ENCODE results near the gene MYO9B. TPM values are rescaled to one million over a fixed set of nuclear protein-coding genes. Genes with fewer than 3 reads are reported as not detected.
A peak's percentile ranks its signal among the peaks of the same experiment; 100 is the strongest.

The MYO9B gene
- total and polyA plus RNA-seq, 2 experiments from 2014 or later: 29.9 to 32.4 TPM

DNA sequence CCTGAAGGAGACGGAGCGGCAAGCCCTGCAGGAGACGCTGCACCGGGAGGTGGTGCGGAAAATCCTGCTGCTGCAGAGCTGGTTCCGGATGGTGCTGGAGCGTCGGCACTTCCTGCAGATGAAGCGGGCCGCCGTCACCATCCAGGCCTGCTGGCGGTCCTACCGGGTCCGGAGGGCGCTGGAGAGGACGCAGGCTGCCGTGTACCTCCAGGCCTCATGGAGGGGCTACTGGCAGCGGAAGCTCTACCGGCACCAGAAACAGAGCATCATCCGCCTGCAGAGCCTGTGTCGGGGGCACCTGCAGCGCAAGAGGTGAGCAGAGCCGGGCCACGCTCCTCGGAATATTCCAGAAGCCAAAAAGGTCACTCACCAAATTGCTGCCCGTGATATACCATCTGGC lies 117.2 kb downstream of the MYO9B start:
- Histone ChIP-seq H3K9me2 (replicated peaks; ENCODE audit: insufficient read depth) (no peaks in the 10 kb centered on the region), H3K4me3 (no peak overlapping the region), H3K4me2 (no peak overlapping the region), H3K27ac (no peak overlapping the region), H3K27me3 (no peaks in the 10 kb centered on the region), H3K36me3 (replicated peaks; ENCODE audit: insufficient read depth, low read depth) (no peaks in the 10 kb centered on the region), H3K4me1 (ENCODE audit: insufficient read depth) (no peaks in the 10 kb centered on the region), H3K79me2 (no peaks in the 10 kb centered on the region), H2AFZ (no peak overlapping the region), H4K20me1 (ENCODE audit: insufficient read depth, poor library complexity, severe bottlenecking) (no peaks in the 10 kb centered on the region), H3K9me3 (ENCODE audit: low read depth) (no peaks in the 10 kb centered on the region)
- no peak for DNase-seq (ENCODE audit: low spot score)
- WGBS (ENCODE audit: low lambda C conversion rate, missing lambda C conversion rate): 99% methylated on average over 26 of the region's 26 CpGs
- no peak for TF ChIP-seq EZH2 (IDR thresholded peaks at IDR 0.05; ENCODE audit: borderline replicate concordance)
- TF ChIP-seq EZH2phosphoT487 (IDR thresholded peaks at IDR 0.05; ENCODE audit: low read depth, severe bottlenecking, unreplicated experiment): no peak
- TF ChIP-seq, protein P1, sequence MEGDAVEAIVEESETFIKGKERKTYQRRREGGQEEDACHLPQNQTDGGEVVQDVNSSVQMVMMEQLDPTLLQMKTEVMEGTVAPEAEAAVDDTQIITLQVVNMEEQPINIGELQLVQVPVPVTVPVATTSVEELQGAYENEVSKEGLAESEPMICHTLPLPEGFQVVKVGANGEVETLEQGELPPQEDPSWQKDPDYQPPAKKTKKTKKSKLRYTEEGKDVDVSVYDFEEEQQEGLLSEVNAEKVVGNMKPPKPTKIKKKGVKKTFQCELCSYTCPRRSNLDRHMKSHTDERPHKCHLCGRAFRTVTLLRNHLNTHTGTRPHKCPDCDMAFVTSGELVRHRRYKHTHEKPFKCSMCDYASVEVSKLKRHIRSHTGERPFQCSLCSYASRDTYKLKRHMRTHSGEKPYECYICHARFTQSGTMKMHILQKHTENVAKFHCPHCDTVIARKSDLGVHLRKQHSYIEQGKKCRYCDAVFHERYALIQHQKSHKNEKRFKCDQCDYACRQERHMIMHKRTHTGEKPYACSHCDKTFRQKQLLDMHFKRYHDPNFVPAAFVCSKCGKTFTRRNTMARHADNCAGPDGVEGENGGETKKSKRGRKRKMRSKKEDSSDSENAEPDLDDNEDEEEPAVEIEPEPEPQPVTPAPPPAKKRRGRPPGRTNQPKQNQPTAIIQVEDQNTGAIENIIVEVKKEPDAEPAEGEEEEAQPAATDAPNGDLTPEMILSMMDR (IDR thresholded peaks at IDR 0.05; ENCODE audit: poor library complexity): no peak

DNA sequence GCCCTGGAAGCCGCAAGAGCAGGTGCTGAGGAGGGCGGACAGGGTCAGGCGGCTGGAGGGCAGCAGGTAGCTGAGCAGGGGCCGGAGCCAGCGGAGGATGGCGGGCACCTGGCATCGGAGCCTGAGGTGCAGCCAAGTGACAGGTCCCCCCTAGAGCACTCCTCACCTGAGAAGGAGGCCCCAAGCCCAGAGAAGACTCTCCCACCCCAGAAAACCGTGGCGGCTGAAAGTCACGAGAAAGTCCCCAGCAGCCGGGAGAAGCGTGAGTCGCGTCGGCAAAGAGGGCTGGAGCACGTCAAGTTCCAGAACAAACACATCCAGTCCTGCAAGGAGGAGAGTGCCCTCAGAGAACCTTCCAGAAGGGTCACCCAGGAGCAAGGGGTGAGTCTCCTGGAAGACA lies 119.0 kb downstream of the MYO9B start:
- no peaks in the 10 kb centered on the region for H3K27me3 ChIP-seq
- no peak for DNase-seq (ENCODE audit: low spot score)
- no peaks in the 10 kb centered on the region for H3K36me3 ChIP-seq (replicated peaks; ENCODE audit: insufficient read depth, low read depth)
- H3K27ac ChIP-seq: no peak overlapping the region
- H3K4me3 ChIP-seq: no peak overlapping the region
- H3K4me1 ChIP-seq (ENCODE audit: insufficient read depth): no peaks in the 10 kb centered on the region
- H3K4me2 ChIP-seq: no peak overlapping the region
- no peaks in the 10 kb centered on the region for H4K20me1 ChIP-seq (ENCODE audit: insufficient read depth, poor library complexity, severe bottlenecking)
- no peaks in the 10 kb centered on the region for H3K9me2 ChIP-seq (replicated peaks; ENCODE audit: insufficient read depth)
- H3K79me2 ChIP-seq: no peaks in the 10 kb centered on the region
- 96% methylated on average over 13 of the region's 16 CpGs for WGBS (ENCODE audit: low lambda C conversion rate, missing lambda C conversion rate)
- no peak for TF ChIP-seq EZH2phosphoT487 (IDR thresholded peaks at IDR 0.05; ENCODE audit: low read depth, severe bottlenecking, unreplicated experiment)
- TF ChIP-seq EZH2 (IDR thresholded peaks at IDR 0.05; ENCODE audit: borderline replicate concordance): no peak
- TF ChIP-seq, protein P1 (IDR thresholded peaks at IDR 0.05; ENCODE audit: poor library complexity): no peak
- no peak overlapping the region for H2AFZ ChIP-seq
- no peaks in the 10 kb centered on the region for H3K9me3 ChIP-seq (ENCODE audit: low read depth)

DNA sequence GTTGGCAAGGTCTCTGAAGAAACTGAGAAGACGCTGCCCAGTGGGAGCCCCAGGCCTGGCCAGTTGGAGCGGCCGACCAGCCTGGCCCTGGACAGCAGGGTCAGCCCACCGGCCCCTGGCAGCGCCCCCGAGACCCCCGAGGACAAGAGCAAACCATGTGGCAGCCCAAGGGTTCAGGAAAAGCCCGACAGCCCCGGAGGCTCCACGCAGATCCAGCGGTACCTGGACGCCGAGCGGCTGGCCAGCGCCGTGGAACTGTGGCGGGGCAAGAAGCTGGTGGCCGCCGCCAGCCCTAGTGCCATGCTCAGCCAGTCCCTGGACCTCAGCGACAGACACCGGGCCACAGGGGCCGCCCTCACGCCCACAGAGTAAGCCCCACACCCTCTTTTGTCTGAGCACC lies 119.5 kb downstream of the MYO9B start:
- over 99% methylated on average over 22 of the region's 23 CpGs for WGBS (ENCODE audit: low lambda C conversion rate, missing lambda C conversion rate)
- H3K36me3 ChIP-seq (replicated peaks; ENCODE audit: insufficient read depth, low read depth): no peaks in the 10 kb centered on the region

GRCh38 chr19:17196610-17197009 lies 121.0 kb downstream of the MYO9B start:
- DNase-seq (ENCODE audit: low spot score): no peak
- Histone ChIP-seq H2AFZ (no peak overlapping the region), H3K27me3 (no peaks in the 10 kb centered on the region), H3K9me2 (replicated peaks; ENCODE audit: insufficient read depth) (no peaks in the 10 kb centered on the region), H3K9me3 (ENCODE audit: low read depth) (no peaks in the 10 kb centered on the region), H3K4me1 (ENCODE audit: insufficient read depth) (no peaks in the 10 kb centered on the region), H3K4me2 (no peak overlapping the region), H3K36me3 (replicated peaks; ENCODE audit: insufficient read depth, low read depth) (no peaks in the 10 kb centered on the region), H3K27ac (no peak overlapping the region), H3K4me3 (no peak overlapping the region), H4K20me1 (ENCODE audit: insufficient read depth, poor library complexity, severe bottlenecking) (no peaks in the 10 kb centered on the region), H3K79me2 (no peaks in the 10 kb centered on the region)
- TF ChIP-seq, protein P1 (IDR thresholded peaks at IDR 0.05; ENCODE audit: poor library complexity): no peak
- TF ChIP-seq EZH2phosphoT487 (IDR thresholded peaks at IDR 0.05; ENCODE audit: low read depth, severe bottlenecking, unreplicated experiment): no peak
- no peak for TF ChIP-seq EZH2 (IDR thresholded peaks at IDR 0.05; ENCODE audit: borderline replicate concordance)
- WGBS (ENCODE audit: low lambda C conversion rate, missing lambda C conversion rate): 99% methylated on average over 7 of the region's 7 CpGs

More for the DNA sequence above, 119.5 kb downstream of the MYO9B start:
- H4K20me1 ChIP-seq (ENCODE audit: insufficient read depth, poor library complexity, severe bottlenecking): no peaks in the 10 kb centered on the region
- DNase-seq (ENCODE audit: low spot score): peak; percentile 3
- no peak for TF ChIP-seq EZH2 (IDR thresholded peaks at IDR 0.05; ENCODE audit: borderline replicate concordance)
- H3K27ac ChIP-seq: no peak overlapping the region
- no peaks in the 10 kb centered on the region for H3K9me3 ChIP-seq (ENCODE audit: low read depth)
- H3K79me2 ChIP-seq: no peaks in the 10 kb centered on the region
- no peak overlapping the region for H3K4me3 ChIP-seq
- no peaks in the 10 kb centered on the region for H3K4me1 ChIP-seq (ENCODE audit: insufficient read depth)
- no peak overlapping the region for H3K4me2 ChIP-seq
- H3K27me3 ChIP-seq: no peaks in the 10 kb centered on the region
- H2AFZ ChIP-seq: no peak overlapping the region
- H3K9me2 ChIP-seq (replicated peaks; ENCODE audit: insufficient read depth): no peaks in the 10 kb centered on the region

Data from hepatocyte (in vitro differentiated cells).